Bronchial epithelial cell (primary cell): ENCODE results near the gene EFTUD2. TPM values are rescaled to one million over a fixed set of nuclear protein-coding genes. Genes with fewer than 3 reads are reported as not detected.

Source experiments
- DNase-seq: peaks from one replicate; pipeline ENCODE4 v3.0.0-alpha.2; 2010; ENCODE audit warnings: low read depth
- FAIRE-seq: peaks from 2 replicates; lab custom pipeline; 2011; peaks lifted over from hg19 to GRCh38; lab: Jason Lieb, UNC
- H3K27me3 ChIP-seq: 2 replicates; pipeline ENCODE4 v1.5.1; 2011; ENCODE audit warnings: low read length; ENCODE audit not compliant: control insufficient read depth, insufficient read depth
- H3K36me3 ChIP-seq: 2 replicates; pipeline ENCODE4 v1.5.1; 2011; ENCODE audit warnings: low read length; ENCODE audit not compliant: control insufficient read depth, insufficient read depth
- H3K4me3 ChIP-seq: 2 replicates; pipeline ENCODE4 v1.5.1; 2011; ENCODE audit warnings: mild to moderate bottlenecking, low read depth, low read length, control low read depth
- total RNA-seq: library from RNA; depleted of rRNA; stranded (reverse); fragments of >200 nt; gene quantifications from 2 replicates; pipeline ENCODE4 v1.2.1, GENCODE V29; 2014
- TF ChIP-seq, protein P1 (sequence below): IDR thresholded peaks from 2 replicates; pipeline ENCODE4 v1.5.1; 2011; ENCODE audit warnings: mild to moderate bottlenecking, moderate library complexity, low read length, control low read depth, inconsistent platforms; ENCODE audit not compliant: insufficient read depth, severe bottlenecking

Gene EFTUD2
- total RNA-seq, 1 donor from 2014 or later, result 91.4 TPM

DNA sequence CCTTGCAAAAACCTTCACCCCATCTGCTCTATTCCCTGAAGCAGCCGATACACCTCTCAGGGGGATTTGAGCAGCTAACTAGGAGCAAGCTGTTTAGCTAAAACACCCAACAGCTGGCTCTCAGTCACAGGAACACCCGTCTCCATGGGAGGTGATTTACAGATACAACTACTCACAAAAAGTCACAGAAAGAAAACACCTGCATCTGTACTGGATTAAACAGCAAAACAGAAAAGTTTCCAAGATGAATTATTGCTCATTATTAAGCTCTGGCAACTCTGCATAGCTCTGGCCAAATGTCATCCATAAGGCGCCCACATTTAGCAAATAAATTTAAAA, 91.5 kb downstream of the EFTUD2 start:
- FAIRE-seq, result no peak
- DNase-seq, result no peak
- no peaks in the 10 kb centered on the region for H3K36me3 ChIP-seq
- TF ChIP-seq, protein P1, sequence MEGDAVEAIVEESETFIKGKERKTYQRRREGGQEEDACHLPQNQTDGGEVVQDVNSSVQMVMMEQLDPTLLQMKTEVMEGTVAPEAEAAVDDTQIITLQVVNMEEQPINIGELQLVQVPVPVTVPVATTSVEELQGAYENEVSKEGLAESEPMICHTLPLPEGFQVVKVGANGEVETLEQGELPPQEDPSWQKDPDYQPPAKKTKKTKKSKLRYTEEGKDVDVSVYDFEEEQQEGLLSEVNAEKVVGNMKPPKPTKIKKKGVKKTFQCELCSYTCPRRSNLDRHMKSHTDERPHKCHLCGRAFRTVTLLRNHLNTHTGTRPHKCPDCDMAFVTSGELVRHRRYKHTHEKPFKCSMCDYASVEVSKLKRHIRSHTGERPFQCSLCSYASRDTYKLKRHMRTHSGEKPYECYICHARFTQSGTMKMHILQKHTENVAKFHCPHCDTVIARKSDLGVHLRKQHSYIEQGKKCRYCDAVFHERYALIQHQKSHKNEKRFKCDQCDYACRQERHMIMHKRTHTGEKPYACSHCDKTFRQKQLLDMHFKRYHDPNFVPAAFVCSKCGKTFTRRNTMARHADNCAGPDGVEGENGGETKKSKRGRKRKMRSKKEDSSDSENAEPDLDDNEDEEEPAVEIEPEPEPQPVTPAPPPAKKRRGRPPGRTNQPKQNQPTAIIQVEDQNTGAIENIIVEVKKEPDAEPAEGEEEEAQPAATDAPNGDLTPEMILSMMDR, result no peak
- no peak overlapping the region for H3K4me3 ChIP-seq
- peaks cover 2% of the 10 kb centered on the region for H3K27me3 ChIP-seq

DNA sequence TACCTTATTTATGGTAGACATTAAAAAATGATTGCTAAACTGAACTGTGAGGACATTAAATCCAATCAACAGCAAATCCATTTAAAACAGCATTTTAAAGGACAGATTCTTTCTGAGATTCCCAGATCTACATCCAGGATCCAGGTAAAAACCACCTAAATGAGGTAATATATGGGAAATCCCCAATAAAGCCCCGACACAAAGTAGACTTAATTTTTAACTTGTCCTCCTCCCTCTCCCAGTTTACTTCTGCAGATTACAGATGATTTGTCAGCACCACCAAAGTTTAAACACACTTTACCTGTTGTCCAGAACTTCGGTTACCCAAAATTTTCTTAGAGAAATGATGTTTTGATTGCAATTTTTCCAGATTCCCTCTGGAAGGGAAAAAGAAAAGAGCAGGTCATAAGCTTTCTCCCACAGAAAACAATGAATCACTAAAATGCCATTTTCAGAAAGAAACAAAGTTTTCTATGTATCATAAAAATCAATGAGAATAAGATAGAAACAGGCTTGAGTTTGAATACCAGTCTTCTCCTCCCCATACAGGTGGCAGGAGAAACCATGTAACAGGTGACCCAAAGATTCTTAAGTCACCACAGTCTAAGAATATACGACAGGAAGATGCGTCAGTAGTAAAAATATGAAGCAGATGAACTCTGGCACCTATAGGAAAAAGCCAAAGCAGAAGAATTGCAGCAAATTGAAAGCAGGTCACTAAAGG, 92.0 kb downstream of the EFTUD2 start:
- peaks cover 2% of the 10 kb centered on the region for H3K27me3 ChIP-seq
- DNase-seq (no peak), FAIRE-seq (no peak)
- TF ChIP-seq, protein P1, result no peak
- H3K4me3 ChIP-seq, result no peak overlapping the region
- no peaks in the 10 kb centered on the region for H3K36me3 ChIP-seq

DNA sequence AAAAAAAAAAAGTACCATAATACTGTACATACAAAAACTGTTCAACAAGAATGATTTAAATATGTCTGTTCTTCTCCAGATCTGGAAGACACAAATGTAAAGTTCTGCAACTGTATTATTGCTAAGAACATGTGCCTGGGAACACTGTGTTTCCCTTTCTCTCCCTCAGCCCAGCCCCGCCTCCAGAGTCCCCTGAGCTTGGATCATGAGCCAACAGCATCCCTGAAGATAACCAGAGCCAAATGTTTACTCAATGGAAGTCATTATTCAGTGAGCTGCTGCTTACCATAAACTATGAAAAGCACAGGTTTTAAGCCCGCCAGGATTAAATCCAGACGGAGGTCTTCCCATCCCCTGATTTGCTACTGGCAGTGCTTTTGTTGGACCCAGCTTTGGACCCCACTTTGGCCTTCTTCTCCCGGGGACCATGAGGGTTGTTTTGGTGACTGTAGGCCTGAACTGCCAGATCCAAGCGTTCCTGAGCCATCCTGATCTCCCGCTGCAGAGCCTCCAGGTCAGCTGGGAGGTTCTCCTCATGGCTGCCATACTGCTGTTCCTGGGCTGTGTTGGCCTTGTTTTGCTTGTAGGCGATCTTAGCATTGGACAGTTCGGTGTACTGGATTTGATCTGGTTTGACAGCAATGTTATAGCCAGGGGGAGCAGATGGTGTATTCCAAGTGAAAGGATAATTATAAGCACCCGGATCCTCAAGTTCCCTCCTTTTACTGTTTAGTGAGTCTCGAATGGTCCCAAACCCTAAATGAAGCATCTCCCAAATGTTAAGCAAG, 94.7 kb downstream of the EFTUD2 start:
- peaks cover 2% of the 10 kb centered on the region for H3K27me3 ChIP-seq
- TF ChIP-seq, protein P1, result no peak
- FAIRE-seq (no peak), DNase-seq (no peak)
- no peak overlapping the region for H3K4me3 ChIP-seq
- no peaks in the 10 kb centered on the region for H3K36me3 ChIP-seq

DNA sequence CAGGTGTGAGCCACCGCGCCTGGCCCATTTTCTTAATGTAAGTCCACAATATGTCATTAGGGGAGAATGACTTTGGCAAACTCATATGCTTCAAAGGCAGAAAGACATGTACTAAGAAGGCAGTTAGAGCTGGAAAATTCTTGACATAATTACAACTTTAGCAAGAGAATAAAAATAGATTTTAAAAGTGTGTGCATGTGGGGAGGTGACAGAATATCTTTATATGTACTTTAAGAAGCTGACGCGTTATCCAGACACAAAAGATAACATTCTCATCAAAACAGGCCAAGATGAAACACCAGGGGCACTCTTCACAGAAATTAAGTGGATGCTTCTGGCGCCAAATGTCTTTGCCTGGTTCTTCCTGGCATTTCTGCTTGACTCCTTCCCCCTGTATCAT, 97.4 kb downstream of the EFTUD2 start:
- Histone ChIP-seq H3K27me3 (peaks cover 2% of the 10 kb centered on the region), H3K4me3 (no peak overlapping the region), H3K36me3 (no peaks in the 10 kb centered on the region)
- no peak for FAIRE-seq
- DNase-seq, result no peak
- TF ChIP-seq, protein P1, result no peak

Other genes starting within 250 kb of the EFTUD2 start
- not detected in 2 replicates for gene MEIOC, start 243.0 kb downstream of the EFTUD2 start, total RNA-seq
- 46.1 and 47.1 TPM in 2 replicates for gene CCDC43, start 209.7 kb downstream of the EFTUD2 start, total RNA-seq
- gene DBF4B, start 190.8 kb downstream of the EFTUD2 start, total RNA-seq, result 0.51 and 0.79 TPM in 2 replicates
- gene ADAM11, start 140.5 kb downstream of the EFTUD2 start, total RNA-seq, result 0.13 and 0.53 TPM in 2 replicates
- 0.53 and 2.4 TPM in 2 replicates for gene GJC1, start 69.2 kb downstream of the EFTUD2 start, total RNA-seq
- not detected in 2 replicates for gene HIGD1B, start 51.6 kb downstream of the EFTUD2 start, total RNA-seq
- gene GFAP, start 16.1 kb upstream of the EFTUD2 start, total RNA-seq, result not detected in 2 replicates
- gene KIF18B, start 48.3 kb upstream of the EFTUD2 start, total RNA-seq, result 0.13 TPM in 1 of 2 replicates, not detected in the other
- not detected in 2 replicates for gene C1QL1, start 68.9 kb upstream of the EFTUD2 start, total RNA-seq
- 18.2 and 25.9 TPM in 2 replicates for gene DCAKD, start 152.2 kb upstream of the EFTUD2 start, total RNA-seq
- 48.1 and 54.2 TPM in 2 replicates for gene NMT1, start 161.9 kb upstream of the EFTUD2 start, total RNA-seq
- gene PLCD3, start 233.1 kb upstream of the EFTUD2 start, total RNA-seq, result 33.9 and 44.0 TPM in 2 replicates
- 6.1 and 8.7 TPM in 2 replicates for gene ACBD4, start 236.2 kb upstream of the EFTUD2 start, total RNA-seq
- gene HEXIM1, start 249.0 kb upstream of the EFTUD2 start, total RNA-seq, result 7.1 and 12.5 TPM in 2 replicates